ENCODE measurements around the gene TUBB8B.
"Not testable (repeated sequence)": the region's sequence is repeated elsewhere in the genome, so short reads cannot be mapped to it uniquely, and the experiment has no call there.

TUBB8B gene

GRCh38 chr18:49176-49665 is at the start of gene TUBB8B:
TSS of gene TUBB8B (minus strand) at chr18:49615. CDS start at chr18:49557, 58 bp downstream.
- DNase-seq (ENCODE audit: low spot score), result not testable (repeated sequence)

DNA sequence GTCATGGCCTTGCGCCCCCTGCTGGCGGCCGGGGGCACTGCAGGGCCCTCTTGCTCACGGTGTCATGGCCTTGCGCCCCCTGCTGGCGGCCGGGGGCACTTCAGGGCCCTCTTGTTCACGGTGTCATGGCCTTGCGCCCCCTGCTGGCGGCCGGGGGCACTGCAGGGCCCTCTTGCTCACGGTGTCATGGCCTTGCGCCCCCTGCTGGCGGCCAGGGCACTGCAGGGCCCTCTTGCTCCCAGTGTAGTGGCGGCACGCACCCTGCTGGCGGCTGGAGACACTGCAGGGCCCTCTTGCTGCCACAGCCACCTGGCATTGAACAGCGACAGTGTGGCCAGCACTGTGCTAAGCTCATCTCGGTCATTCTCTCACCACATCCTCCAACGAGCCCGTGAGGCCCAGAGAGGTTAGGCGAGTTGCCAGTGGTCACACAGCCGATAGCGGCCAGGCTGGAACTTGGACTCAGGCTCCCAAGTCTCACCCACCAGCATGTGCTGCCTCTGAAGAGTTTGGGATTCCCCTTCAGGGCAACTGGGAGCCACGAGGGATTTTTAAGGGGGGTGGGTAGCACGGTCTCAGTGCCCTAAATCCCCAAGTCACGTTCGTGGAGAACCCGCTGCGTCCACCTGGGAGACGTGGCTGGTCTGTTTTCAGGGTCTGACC is 48.0 kb upstream of the TUBB8B start:
- not testable (repeated sequence) for DNase-seq (ENCODE audit: low spot score)

GRCh38 chr18:96767-97131 is 47.3 kb upstream of the TUBB8B start:
- not testable (repeated sequence) for DNase-seq (ENCODE audit: low spot score)

DNA sequence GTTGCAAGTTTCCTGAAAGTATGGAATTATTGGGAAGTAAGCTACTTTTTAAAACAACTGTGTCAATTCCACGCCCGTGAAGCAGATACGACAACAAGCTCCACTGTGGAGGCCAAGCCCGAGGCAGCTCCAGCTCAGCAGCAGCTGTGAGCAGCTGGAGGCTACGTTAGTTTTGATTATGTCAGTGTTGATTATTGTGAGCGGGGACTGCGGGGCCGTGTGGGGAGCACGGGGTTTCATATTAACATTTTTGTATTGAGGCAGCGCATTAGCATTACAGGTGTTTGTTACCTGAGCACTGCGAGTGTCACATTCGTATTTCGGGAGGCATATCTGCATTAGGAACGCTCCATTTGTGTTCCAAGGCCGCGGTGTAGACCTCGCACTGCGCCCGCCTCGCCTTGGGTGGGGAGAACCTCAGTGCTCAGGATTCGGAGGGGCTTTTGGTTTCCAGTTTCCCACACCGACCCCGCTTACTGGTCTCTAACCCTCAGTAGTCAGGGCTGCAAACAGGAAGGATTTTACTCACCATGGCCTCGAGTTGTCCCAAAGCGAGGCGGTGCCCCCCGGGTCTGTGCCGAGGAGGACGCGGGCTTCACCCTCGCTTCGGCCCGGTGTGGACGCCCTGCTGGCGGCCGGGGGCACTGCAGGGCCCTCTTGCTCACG is 46.8 kb upstream of the TUBB8B start:
- not testable (repeated sequence) for DNase-seq (ENCODE audit: low spot score)

DNA sequence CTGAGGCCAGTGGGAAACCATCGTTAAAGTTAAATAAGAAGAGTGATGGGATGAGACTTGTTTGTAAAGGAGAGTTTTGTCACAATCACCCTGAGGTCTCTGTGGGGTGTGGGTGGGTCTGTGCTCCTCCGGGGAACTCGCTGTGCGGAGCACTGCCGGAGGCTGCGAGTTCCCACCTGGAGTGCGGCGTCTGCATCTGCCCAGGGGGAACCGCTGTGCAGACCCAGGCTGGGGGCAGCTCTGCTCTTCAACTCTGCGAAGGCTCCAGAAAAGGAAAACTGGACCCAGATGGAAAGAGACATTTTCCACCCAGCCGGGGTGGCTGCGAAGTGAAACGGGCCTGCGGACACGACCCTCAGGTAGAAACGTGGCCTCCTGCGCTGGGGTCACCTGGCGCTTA is 46.2 kb upstream of the TUBB8B start:
- DNase-seq (ENCODE audit: low spot score), result not testable (repeated sequence)

GRCh38 chr18:93897-94408 is 44.5 kb upstream of the TUBB8B start:
- DNase-seq (ENCODE audit: low spot score), result not testable (repeated sequence)

GRCh38 chr18:91561-91960 is 42.1 kb upstream of the TUBB8B start:
- not testable (repeated sequence) for DNase-seq (ENCODE audit: low spot score)

DNA sequence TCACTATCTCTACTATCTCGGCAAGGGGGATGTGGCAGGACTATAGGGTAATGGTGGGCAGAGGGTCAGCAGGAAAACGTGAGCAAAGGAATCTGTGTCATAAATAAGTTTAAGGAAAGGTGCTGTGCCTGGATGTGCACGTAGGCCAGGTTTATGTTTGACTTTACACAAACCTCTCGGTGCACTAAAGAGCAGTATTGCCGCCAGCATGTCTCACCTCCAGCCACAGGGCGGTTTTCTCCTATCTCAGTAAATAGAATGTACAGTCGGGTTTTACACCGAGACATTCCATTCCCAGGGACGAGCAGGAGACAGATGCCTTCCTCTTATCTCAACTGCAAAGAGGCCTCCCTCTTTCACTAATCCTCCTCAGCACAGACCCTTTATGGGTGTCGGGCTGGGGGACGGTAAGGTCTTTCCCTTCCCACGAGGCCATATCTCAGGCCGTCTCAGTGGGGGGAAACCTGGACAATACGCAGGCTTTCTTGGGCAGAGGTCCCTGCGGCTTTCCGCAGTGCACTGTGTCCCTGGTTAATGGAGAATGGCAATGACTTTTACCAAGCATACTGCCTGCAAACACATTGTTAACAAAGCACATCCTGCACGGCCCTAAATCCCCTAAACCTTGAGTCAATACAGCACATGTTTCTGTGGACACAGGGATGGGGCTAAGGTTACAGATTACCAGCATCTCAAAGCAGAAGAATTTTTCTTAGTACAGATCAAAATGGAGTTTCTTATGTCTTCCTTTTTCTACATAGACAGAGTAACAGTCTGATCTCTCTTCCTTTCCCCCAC is 41.2 kb upstream of the TUBB8B start:
- DNase-seq (ENCODE audit: low spot score), result not testable (repeated sequence)

GRCh38 chr18:89124-89523 is 39.7 kb upstream of the TUBB8B start:
- not testable (repeated sequence) for DNase-seq (ENCODE audit: low spot score)

DNA sequence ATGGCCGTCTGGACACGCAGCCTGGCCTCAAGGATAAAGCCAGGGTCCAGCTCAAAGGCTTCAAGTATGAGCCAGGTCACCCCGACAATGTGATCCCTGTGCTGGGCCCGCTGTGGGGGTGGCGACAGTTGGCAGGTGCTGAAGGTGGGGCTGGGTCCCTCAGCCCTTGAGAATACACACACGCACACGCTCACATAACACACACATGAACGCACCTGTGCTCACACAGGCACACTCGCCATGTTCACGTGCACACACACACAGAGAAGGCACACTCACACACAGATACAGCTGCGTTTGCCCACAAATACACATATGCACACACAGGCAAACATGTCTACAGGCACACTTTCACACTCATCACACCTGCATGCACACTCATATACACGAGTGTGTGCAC is 35.4 kb upstream of the TUBB8B start:
- DNase-seq (ENCODE audit: low spot score), result not testable (repeated sequence)

- not testable (repeated sequence) for DNase-seq (ENCODE audit: low spot score)
These were observed 33.3 kb upstream of the TUBB8B start for GRCh38 chr18:82626-83209.

DNA sequence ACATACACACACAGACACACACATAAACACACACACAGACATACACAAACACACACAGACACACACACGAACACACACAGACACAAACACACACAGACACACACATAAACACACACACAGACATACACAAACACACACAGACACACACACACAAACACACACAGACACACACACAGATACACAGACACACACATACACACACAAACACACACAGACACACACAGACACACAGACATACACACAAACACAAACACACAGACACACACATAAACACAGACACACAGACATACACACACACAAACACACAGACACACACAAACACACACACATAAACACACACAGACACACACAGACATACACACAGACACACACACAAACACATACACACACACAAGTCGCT is 31.5 kb upstream of the TUBB8B start:
- DNase-seq (ENCODE audit: low spot score), result not testable (repeated sequence)

DNA sequence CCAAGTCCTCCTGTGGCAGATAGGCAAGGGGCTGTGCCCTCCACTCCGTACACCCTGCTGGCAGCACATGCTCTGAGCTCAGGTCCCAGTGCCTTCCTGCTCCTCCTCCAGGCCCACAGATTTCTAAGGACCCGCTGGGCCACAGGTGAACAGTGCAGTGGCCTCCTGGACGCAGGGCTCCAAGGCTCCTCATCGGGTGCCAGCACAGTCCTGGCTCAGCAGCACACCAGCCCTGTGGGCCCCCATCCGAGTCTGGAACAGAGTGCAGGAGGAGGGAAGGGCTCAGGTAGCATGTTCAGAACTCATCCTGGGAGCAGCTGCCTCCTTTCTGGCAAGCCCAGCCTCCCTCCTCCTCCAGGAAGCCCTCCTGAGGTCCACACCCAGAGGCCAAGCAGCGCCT is 30.8 kb upstream of the TUBB8B start:
- not testable (repeated sequence) for DNase-seq (ENCODE audit: low spot score)

GRCh38 chr18:75525-76160 is 26.2 kb upstream of the TUBB8B start:
- not testable (repeated sequence) for DNase-seq (ENCODE audit: low spot score)

DNA sequence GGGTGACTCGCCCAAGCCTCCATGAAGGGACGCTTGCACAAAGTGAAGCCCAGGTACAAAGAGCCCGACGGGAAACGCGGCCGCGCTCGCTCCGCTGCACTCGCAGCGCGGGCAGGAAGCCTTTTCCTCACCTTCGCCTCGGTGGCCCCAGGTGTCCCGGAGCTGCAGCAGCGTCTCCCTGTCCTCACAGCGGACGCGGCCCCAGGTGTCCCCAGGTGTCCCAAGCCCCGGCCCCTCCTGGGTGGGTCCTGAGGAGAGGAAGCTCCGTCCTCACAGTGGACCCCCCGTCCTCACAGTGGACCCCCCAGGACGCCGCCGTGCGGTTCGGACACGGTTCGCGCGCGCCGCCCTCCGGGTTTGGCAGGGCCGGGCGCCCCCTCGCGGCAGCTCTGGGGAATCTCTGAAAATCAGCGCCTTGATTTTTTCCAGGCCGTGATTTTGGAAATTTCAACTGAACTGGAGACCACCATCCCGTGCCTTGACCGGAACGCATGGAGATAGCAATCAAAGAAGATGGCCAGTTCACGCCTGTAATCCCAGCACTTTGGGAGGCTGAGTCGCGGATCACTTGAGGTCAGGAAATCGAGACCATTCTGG is 23.9 kb upstream of the TUBB8B start:
- not testable (repeated sequence) for DNase-seq (ENCODE audit: low spot score)

GRCh38 chr18:67701-68100 is 18.3 kb upstream of the TUBB8B start:
- DNase-seq (ENCODE audit: low spot score), result not testable (repeated sequence)

DNA sequence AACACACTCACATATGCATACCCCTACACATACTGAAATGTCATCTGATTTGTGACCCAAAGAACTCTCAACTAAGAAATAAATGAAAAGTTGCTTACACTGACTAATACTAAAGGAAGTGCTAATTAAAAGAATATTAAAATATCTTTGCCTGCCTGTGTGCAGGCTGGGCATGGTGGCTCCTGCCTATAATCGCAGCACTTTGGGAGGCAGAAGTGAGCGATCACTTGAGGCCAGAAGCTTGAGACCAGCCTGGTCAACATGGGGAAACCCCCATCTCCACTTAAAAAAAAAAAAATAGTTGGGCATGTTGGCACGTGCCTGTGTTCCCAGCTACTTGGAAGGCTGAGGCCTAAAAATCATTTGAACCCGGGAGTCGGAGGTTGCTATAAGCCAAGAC is 14.9 kb upstream of the TUBB8B start:
- DNase-seq (ENCODE audit: low spot score), result not testable (repeated sequence)

GRCh38 chr18:63656-64055 is 14.2 kb upstream of the TUBB8B start:
- not testable (repeated sequence) for DNase-seq (ENCODE audit: low spot score)

DNA sequence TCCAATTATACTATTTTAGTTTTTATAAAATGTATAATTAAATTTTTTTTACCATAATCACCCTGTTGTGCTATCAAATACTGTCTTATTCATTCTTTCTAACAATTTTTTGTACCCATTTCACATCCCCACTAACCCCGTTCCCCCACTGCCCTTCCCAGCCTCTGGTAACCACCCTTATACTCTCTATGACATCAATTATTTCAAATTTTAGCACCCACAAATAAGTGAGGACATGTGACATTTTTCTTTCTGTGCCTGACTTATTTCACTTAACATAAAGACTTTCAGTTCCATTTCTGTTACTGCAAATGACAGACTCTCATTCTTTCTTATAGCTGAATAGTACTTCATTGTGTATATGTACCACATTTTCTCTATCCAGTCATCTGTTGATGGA is 5.0 kb upstream of the TUBB8B start:
- DNase-seq (ENCODE audit: low spot score), result not testable (repeated sequence)

DNA sequence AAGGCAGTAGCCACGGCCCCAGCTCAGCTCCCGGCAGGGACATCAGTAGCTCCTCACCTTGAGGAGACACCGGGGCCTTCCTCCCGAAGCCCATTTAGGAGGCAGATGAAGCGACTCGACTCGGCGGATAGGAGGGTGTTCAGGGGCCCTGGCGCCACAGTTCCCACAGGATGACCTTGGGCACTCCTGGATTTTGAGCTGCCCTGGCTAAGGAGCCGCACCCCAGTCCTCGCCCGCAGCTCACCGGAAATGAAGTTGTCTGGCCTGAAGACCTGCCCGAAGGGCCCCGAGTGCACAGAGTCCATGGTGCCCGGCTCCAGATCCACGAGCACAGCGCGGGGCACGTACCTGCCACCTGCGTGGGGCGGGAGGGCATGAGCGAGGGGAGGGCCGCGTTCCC is 719 bp downstream of the TUBB8B start:
- not testable (repeated sequence) for DNase-seq (ENCODE audit: low spot score)

- DNase-seq (ENCODE audit: low spot score), result not testable (repeated sequence)
These were observed 36.2 kb downstream of the TUBB8B start for GRCh38 chr18:13177-13576.
